ENCODE data around the gene SMCO4.

DNA sequence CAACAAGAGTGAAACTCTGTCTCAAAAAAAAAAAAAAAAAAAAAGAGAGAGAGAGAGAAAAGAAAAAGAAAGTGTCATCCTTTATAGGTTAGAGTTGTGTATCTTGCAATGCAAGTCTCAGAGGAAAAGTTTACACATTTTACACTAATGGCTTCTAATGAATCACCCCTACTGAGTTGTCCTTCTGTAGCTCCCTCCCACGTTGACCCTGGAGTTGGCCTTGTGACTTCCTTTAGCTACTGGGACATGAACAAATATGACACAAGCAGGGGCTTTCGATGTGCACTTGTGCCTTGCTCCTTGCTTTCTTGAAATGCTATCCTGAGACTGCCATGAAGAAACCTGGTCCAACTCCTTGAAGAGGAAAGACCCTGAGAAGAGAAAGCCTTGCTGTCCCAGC, 2.4 kb upstream of the SMCO4 start:
- TF ChIP-seq, protein P1, sequence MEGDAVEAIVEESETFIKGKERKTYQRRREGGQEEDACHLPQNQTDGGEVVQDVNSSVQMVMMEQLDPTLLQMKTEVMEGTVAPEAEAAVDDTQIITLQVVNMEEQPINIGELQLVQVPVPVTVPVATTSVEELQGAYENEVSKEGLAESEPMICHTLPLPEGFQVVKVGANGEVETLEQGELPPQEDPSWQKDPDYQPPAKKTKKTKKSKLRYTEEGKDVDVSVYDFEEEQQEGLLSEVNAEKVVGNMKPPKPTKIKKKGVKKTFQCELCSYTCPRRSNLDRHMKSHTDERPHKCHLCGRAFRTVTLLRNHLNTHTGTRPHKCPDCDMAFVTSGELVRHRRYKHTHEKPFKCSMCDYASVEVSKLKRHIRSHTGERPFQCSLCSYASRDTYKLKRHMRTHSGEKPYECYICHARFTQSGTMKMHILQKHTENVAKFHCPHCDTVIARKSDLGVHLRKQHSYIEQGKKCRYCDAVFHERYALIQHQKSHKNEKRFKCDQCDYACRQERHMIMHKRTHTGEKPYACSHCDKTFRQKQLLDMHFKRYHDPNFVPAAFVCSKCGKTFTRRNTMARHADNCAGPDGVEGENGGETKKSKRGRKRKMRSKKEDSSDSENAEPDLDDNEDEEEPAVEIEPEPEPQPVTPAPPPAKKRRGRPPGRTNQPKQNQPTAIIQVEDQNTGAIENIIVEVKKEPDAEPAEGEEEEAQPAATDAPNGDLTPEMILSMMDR (IDR thresholded peaks at IDR 0.05; ENCODE audit: poor library complexity), result no peak
- TF ChIP-seq EZH2 (IDR thresholded peaks at IDR 0.05; ENCODE audit: borderline replicate concordance) (no peak), EZH2phosphoT487 (IDR thresholded peaks at IDR 0.05; ENCODE audit: low read depth, severe bottlenecking, unreplicated experiment) (no peak)
